ENCODE measurements around the gene HIP1R.

Gene HIP1R

GRCh38 chr12:122849352-122850047, 14.2 kb downstream of the HIP1R start:
- H3K4me3 ChIP-seq (ENCODE audit: low read depth, low read length) = no peak overlapping the region
- TF ChIP-seq CTCF (IDR thresholded peaks at IDR 0.05; ENCODE audit: borderline replicate concordance, insufficient read depth, low read depth, low read length) = no peak

DNA sequence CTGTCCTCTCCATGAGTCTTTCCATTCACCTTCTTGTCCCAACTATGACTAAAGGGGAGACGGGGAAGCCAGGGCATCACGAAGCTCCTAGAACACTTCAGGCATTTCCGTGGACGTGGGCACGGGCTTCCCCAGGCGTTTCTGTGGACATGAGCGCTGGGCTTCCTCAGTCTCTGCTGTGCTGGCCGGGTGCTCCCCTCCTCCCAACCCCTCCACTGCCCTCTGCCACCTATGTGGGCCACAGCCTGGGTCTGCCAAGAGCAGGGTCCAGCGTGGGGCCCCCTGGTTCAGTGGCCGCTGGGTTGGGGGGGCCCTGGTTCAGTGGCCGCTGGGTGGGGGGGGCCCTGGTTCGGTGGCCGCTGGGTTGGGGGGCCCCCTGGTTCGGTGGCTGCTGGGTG, 14.8 kb downstream of the HIP1R start:
- no peak for TF ChIP-seq CTCF (IDR thresholded peaks at IDR 0.05; ENCODE audit: borderline replicate concordance, insufficient read depth, low read depth, low read length)
- no peak overlapping the region for H3K4me3 ChIP-seq (ENCODE audit: low read depth, low read length)

GRCh38 chr12:122850695-122851350, 15.6 kb downstream of the HIP1R start:
- H3K4me3 ChIP-seq (ENCODE audit: low read depth, low read length) = no peak overlapping the region
- TF ChIP-seq CTCF (IDR thresholded peaks at IDR 0.05; ENCODE audit: borderline replicate concordance, insufficient read depth, low read depth, low read length) = no peak

GRCh38 chr12:122851820-122852219, 16.6 kb downstream of the HIP1R start:
- no peak for TF ChIP-seq CTCF (IDR thresholded peaks at IDR 0.05; ENCODE audit: borderline replicate concordance, insufficient read depth, low read depth, low read length)
- H3K4me3 ChIP-seq (ENCODE audit: low read depth, low read length) = no peak overlapping the region

DNA sequence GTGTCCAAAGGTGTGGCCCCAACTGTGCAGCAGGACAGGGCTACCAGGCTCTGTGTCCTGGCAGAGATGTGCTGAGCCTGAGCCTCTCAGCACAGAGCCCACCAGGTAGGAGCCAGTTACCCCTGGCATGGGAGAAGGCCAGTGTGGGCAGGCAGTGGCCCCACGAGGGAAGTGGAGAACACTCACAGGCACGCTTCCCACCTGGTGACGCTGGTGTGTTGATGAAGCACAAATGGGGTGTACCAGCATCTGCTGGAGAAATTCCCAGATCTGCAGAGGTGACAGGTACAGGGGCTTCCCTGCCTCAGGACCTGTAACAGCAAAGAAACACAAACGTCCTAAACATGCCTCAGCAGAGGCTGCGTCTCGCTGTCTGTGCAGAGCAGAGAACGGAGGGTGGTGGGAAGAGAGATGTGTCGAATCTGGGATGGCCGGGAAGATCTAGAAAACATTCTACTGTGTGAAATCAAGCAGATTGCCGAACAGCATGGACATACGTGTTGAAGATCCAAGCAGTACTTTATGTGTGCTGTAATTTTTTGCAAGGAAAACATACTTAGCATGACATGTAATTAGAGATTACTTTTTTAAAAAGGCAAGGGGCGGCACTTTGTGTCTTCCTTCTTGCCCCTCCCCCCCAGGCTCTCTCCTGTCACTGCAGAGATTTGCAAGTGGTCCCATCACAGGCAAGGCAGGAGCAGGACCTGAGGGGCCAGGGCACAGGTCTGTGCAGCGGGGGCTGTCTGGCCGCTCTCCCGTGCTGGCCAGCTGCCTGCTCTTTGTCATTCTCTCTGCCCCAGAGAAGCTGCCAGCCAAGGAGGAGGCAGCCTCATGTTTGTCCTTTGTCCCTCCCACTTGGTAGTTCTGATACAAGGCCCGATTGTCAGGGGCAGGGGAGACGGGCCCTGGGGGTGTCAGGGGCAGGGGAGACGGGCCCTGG, 17.3 kb downstream of the HIP1R start:
- TF ChIP-seq CTCF (IDR thresholded peaks at IDR 0.05; ENCODE audit: borderline replicate concordance, insufficient read depth, low read depth, low read length) = no peak
- no peak overlapping the region for H3K4me3 ChIP-seq (ENCODE audit: low read depth, low read length)

DNA sequence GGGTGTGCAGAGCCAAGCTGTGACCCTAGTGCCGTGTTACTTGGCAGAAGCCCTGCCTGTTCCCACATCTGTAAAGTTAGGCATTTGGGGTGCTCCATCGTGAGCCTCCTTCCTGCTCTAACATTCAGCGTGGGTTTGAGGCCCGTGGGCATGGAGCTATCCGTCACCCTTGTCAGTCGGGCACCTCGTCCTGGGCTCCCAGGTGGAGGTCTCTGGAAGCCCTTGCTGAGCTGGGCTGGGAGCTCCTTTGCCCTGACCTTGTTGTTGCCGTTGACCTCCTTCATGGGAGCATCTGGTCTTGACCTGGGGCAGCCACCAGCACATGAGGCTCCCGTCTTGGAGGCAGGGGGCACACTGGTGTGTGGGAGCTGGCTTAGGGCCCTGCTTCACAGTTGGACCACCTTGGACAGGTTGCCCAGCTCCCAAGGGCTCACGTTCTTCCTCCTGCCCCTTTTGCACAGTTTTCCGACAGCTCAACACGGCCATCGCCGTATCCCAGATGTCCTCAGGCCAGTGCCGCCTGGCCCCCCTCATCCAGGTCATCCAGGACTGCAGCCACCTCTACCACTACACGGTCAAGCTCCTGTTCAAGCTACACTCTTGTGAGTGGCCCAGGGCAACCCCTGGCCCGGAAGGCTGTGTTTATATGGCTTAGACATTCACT, 18.5 kb downstream of the HIP1R start:
- no peak for TF ChIP-seq CTCF (IDR thresholded peaks at IDR 0.05; ENCODE audit: borderline replicate concordance, insufficient read depth, low read depth, low read length)
- no peak overlapping the region for H3K4me3 ChIP-seq (ENCODE audit: low read depth, low read length)

Data from GM12875 (cell line).